NCI-H128 (cell line): ENCODE data around the gene PER2.

Source experiments
- DNase-seq: peaks from one replicate; lab custom pipeline; 2025; ENCODE audit not compliant: unreplicated experiment; lab: John Stamatoyannopoulos, UW

Gene PER2

GRCh38 chr2:238231809-238232208 is 56.6 kb downstream of the PER2 start:
- no peak for DNase-seq

GRCh38 chr2:238231251-238231793 is 57.1 kb downstream of the PER2 start:
- DNase-seq, result no peak

GRCh38 chr2:238230699-238231098 is 57.7 kb downstream of the PER2 start:
- no peak for DNase-seq

GRCh38 chr2:238228700-238229099 is 59.7 kb downstream of the PER2 start:
- DNase-seq, result no peak

- DNase-seq, result no peak
Observed at GRCh38 chr2:238227587-238228032, 60.8 kb downstream of the PER2 start.

GRCh38 chr2:238226698-238227586 is 61.5 kb downstream of the PER2 start:
- no peak for DNase-seq

- DNase-seq, result no peak
Observed at GRCh38 chr2:238225911-238226697, 62.3 kb downstream of the PER2 start.

GRCh38 chr2:238225121-238225520 is 63.3 kb downstream of the PER2 start:
- no peak for DNase-seq

GRCh38 chr2:238224356-238225035 is 63.9 kb downstream of the PER2 start:
- no peak for DNase-seq

- DNase-seq, result no peak
Observed at GRCh38 chr2:238220892-238221521, 67.4 kb downstream of the PER2 start.

GRCh38 chr2:238220274-238220891 is 68.0 kb downstream of the PER2 start:
- DNase-seq, result no peak

GRCh38 chr2:238216651-238217184 is 71.7 kb downstream of the PER2 start:
- no peak for DNase-seq

- DNase-seq, result no peak
Observed at GRCh38 chr2:238207006-238207405, 81.4 kb downstream of the PER2 start.

- DNase-seq, result no peak
Observed at GRCh38 chr2:238203973-238204683, 84.3 kb downstream of the PER2 start.

- DNase-seq, result peak; percentile 66
Observed at GRCh38 chr2:238203094-238203972, 85.1 kb downstream of the PER2 start, which contains the start of gene ILKAP. Gene ILKAP (minus strand): TSS chr2:238203695. CDS start chr2:238203553, 142 bp downstream.

- DNase-seq, result no peak
Observed at GRCh38 chr2:238202326-238203093, 85.9 kb downstream of the PER2 start.
